Stimulated activated CD4-positive, alpha-beta T cell treated with anti-CD3 and anti-CD28 coated beads, Interleukin-1b, Interleukin-23, amount 100 ng/mL, for 48 hours (primary cell): ENCODE data around the gene OPN4.

Source experiments
- DNase-seq: peaks from one replicate; pipeline ENCODE4 v3.0.0-alpha.2; 2020

Gene OPN4

GRCh38 chr10:86705139-86705538 lies 50.8 kb downstream of the OPN4 start:
- DNase-seq = no peak

DNA sequence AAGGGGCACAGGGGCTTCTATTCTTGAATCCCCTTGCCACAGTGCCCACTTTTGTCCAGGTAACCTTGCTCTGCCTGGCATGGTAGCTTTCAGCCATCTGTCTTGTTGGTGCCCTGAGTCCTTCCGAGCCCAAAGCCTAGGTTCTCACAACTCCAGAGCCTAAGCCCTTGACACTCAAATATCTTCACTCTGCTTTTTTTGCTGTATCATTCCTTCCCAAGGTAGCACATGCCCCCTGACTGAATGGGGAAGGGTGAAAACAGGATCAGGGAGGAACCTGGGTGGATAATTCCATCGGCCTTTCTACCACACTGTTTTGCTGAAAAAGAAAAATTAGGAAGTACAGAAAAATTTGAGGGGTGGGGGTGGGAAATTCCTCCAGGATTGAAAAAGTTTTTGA lies 51.6 kb downstream of the OPN4 start:
- DNase-seq = no peak

DNA sequence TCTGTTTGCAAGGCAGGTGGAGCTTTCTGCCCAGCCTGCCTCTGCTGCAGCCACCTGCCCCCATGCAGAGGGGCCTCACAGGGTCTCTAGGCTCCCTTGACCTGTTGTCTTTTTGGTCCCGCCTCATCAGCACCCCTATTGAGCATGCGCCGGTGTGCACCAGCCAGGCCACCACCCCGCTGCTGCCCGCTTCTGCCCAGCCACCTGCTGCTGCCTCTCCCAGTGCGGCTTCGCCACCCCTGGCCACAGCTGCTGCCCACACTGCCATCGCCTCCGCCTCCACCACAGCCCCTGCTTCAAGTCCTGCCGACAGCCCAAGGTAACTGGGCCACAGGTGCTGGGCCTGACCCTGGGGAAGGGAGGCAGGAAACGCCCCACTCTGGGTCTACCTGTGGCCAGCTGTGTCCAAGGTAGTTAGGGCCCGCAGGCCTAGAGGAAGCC lies 52.1 kb downstream of the OPN4 start:
- DNase-seq = no peak

DNA sequence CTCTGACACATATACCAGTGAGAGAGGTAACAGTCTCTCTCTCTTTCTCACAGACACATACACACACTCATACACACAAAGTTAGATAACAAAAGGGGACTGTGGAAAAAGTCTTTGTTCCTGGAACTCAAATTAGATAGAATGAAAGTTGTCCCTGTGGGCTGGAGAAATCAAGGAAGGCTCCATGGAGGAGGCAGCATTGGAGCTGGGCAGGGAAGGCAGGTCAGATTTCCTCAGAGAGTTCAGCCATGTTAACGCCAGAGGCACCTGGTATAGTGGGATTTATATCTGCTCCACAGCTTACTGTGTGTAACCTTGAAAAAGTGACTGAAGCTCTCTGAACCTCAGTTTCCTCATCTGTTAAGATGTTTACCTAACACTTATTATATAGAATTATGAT lies 52.6 kb downstream of the OPN4 start:
- no peak for DNase-seq

- no peak for DNase-seq
These were observed 53.2 kb downstream of the OPN4 start for GRCh38 chr10:86707505-86707904.

- DNase-seq = no peak
These were observed 53.9 kb downstream of the OPN4 start for GRCh38 chr10:86708068-86708782.

- no peak for DNase-seq
These were observed 54.5 kb downstream of the OPN4 start for GRCh38 chr10:86708783-86709380.

DNA sequence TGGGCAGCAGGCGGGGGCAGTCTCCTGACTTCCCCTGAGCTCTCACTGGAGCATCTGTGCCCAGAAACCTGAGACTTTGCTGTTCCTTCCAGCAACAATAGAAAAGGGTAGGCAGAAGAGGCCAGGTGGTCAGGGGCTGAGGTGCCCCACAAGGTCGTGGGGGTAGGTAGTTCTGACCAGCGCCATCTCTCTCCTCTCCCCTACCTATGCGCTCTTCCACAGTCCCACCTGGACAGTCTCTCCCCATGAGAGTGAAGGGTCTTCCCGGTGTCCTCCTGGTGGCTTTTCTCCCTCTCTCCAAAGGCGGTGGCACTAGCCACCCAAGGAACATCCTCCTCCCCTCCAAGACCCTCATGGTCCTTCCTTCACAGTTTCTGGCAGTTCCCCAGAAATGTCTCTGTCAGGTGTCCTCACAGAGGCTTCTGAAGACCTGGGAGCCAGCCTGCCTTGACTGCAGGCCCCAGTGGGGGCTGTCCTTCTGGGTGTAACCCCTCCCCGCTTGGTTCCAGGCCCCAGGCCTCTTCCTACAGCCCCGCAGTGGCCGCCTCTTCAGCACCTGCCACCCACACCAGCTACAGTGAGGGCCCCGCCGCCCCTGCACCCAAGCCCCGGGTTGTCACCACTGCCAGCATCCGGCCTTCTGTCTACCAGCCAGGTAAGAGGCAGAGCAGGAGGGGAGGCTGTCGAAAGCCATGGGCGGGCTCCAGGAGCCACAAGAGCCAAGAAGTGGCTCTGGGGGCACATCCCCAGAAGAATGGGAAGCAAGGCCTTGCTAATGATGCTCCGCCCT lies 55.2 kb downstream of the OPN4 start:
- DNase-seq = no peak

GRCh38 chr10:86710987-86711512 lies 56.7 kb downstream of the OPN4 start:
- DNase-seq = peak; percentile 84

DNA sequence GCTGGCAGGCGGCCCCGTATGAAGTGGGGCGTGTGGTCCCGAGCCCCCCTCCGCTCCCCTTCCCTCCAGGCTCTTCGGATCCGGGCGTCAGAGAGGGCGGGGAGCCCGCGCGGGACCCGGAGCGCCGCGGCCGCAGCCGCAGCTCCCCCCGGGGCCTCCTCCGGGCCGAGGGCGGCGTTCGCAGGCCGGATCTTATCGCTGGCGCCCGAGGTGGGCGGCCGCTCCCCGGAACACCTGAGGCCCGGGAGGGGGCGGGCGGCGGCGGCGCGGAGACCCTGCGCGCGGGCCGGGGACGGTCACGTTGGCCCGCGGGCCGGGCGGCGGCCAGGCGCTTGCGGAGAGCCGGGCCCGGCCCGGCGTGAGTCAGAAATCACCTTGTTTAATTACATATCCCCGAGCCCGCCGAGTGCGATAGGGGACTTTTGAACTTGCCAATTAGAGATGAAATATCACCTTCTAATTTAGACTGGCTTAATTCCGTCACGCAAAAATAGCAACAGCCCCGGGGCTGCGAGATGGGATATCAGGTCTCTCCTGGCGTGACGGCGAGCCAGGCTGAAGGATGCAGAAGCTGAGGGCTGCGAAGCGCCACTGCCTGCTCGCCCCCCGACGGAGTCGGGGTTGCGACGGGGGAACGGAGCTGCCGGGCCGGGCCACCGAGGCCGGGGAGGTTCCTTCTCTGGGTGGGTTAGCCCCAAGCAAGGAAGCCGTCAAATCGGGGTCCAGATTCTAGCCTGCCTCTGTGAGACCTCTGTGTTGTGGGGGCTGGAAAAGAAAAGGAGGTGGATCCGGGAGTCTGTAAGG lies 57.4 kb downstream of the OPN4 start:
- DNase-seq = peak; percentile 44

DNA sequence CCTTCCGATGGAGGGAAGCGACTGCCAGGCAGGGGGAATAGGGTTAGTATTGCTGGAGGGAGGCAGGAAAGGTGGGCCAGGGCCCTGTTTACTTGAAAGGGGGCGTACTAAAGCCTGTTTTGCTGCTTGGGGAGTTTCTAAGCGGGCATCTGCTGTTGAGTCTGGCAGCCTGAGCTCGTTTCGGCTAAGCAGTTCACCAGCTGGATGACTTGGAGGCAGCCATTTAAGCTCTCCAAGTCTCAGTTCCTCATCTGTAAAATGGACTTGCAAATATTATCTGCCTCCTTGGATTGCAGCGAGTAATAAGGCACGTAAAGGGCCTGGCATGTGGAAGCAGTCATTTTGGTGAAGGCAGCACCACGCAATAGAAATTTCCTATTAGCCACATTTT lies 58.0 kb downstream of the OPN4 start:
- no peak for DNase-seq

DNA sequence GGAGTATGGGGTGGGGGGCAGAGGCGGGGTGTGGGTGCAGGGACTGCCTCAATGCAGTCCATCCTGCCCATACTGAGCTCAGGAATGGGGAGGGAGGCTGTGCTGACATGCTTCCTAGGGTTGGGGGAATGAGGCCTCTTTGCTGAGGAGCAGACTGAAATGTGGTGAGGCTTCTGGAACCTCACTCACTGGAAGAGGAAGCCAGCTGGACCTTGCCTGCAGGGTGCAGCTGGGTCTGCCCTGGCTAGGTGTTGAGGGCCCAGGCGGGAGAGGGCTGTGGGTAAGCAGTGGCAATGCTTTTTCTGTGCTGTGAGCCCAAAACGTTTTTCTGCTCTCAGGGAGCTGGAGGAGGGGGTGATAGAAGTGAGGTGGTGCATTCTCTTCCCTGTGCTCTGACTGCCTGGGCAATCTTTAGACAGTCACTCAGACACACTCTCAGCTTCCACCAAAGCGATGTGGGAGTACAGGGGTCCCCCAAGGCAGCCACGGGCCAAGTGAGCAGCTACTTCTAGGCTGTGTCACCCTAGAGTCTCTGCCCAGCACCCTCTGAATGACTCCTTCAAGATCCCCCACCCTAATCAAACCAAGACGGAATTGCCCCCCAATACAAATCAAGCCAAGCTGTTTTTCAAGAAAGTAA lies 60.9 kb downstream of the OPN4 start:
- DNase-seq = no peak

- DNase-seq = no peak
These were observed 61.5 kb downstream of the OPN4 start for GRCh38 chr10:86715836-86716235.
